ENCODE measurements around the gene CUL3.

Gene CUL3

GRCh38 chr2:224579411-224579810, 5.8 kb downstream of the CUL3 start:
- DNase-seq = no peak

GRCh38 chr2:224577541-224577940, 7.6 kb downstream of the CUL3 start:
- DNase-seq = no peak

GRCh38 chr2:224576088-224576715, 9.0 kb downstream of the CUL3 start:
- no peak for DNase-seq

- DNase-seq = no peak
These were observed 10.6 kb downstream of the CUL3 start for GRCh38 chr2:224574423-224575084.

GRCh38 chr2:224573724-224574123, 11.4 kb downstream of the CUL3 start:
- no peak for DNase-seq

- DNase-seq = no peak
These were observed 12.8 kb downstream of the CUL3 start for GRCh38 chr2:224572338-224572737.

- DNase-seq = no peak
These were observed 14.7 kb downstream of the CUL3 start for GRCh38 chr2:224570328-224570993.

GRCh38 chr2:224569654-224570053, 15.5 kb downstream of the CUL3 start:
- DNase-seq = no peak

- no peak for DNase-seq
These were observed 19.6 kb downstream of the CUL3 start for GRCh38 chr2:224565452-224566035.

- no peak for DNase-seq
These were observed 21.6 kb downstream of the CUL3 start for GRCh38 chr2:224563537-224563936.

GRCh38 chr2:224562831-224563230, 22.3 kb downstream of the CUL3 start:
- DNase-seq = no peak

GRCh38 chr2:224561234-224562005, 23.7 kb downstream of the CUL3 start:
- no peak for DNase-seq

- DNase-seq = no peak
These were observed 24.6 kb downstream of the CUL3 start for GRCh38 chr2:224560549-224560948.

- no peak for DNase-seq
These were observed 27.6 kb downstream of the CUL3 start for GRCh38 chr2:224557610-224558009.

GRCh38 chr2:224556381-224556780, 28.8 kb downstream of the CUL3 start:
- no peak for DNase-seq

GRCh38 chr2:224555823-224556366, 29.3 kb downstream of the CUL3 start:
- no peak for DNase-seq

- DNase-seq = no peak
These were observed 32.4 kb downstream of the CUL3 start for GRCh38 chr2:224552771-224553170.

GRCh38 chr2:224551693-224552092, 33.5 kb downstream of the CUL3 start:
- DNase-seq = no peak

- DNase-seq = no peak
These were observed 38.2 kb downstream of the CUL3 start for GRCh38 chr2:224546926-224547325.

GRCh38 chr2:224545884-224546644, 39.1 kb downstream of the CUL3 start:
- no peak for DNase-seq

- DNase-seq = no peak
These were observed 41.2 kb downstream of the CUL3 start for GRCh38 chr2:224543939-224544338.

GRCh38 chr2:224538561-224539138, 46.5 kb downstream of the CUL3 start:
- no peak for DNase-seq

Measured in NCI-H526 (cell line).